GM23338 (cell line): Measurements from ENCODE around the gene AHNAK2. TPM values are rescaled to one million over a fixed set of nuclear protein-coding genes. Genes with fewer than 3 reads are reported as not detected.

Experiments
- ATAC-seq: fragments of 200-7000 bp; cut with Tn5 transposase; 3 replicates; pipeline ENCODE4 v1.9.1; 2020
- DNase-seq: peaks from one replicate; pipeline ENCODE4 v3.0.0-alpha.2; 2015; ENCODE audit warnings: low spot score
- H2AFZ ChIP-seq: fragments of 200-600 bp; sonication (generic); 2 replicates; pipeline ENCODE4 v1.8.0; 2016; ENCODE audit warnings: antibody characterized with exemption, mild to moderate bottlenecking, moderate library complexity
- H3F3A ChIP-seq: fragments of 200-600 bp; sonication (generic); replicated peaks from 2 replicates; pipeline ENCODE4 v1.8.0; 2017; ENCODE audit warnings: antibody characterized with exemption, mixed run types, low read depth
- H3K27ac ChIP-seq: fragments of 200-600 bp; sonication (generic); 2 replicates; pipeline ENCODE4 v1.6.1; 2016; ENCODE audit warnings: low read depth
- H3K27me3 ChIP-seq: fragments of 200-600 bp; sonication (generic); 2 replicates; pipeline ENCODE4 v1.8.0; 2016; ENCODE audit warnings: mild to moderate bottlenecking, mixed run types, moderate library complexity; ENCODE audit not compliant: insufficient read depth
- H3K36me3 ChIP-seq: fragments of 200-600 bp; sonication (generic); 2 replicates; pipeline ENCODE4 v1.8.0; 2016; ENCODE audit warnings: mild to moderate bottlenecking; ENCODE audit not compliant: insufficient read depth
- H3K4me1 ChIP-seq: fragments of 200-600 bp; sonication (generic); 2 replicates; pipeline ENCODE4 v1.8.0; 2016; ENCODE audit warnings: mild to moderate bottlenecking, moderate library complexity; ENCODE audit not compliant: insufficient read depth
- H3K4me2 ChIP-seq: fragments of 200-600 bp; sonication (generic); 2 replicates; pipeline ENCODE4 v1.7.1; 2017; ENCODE audit warnings: mixed run types
- H3K4me3 ChIP-seq: fragments of 200-600 bp; sonication (generic); 2 replicates; pipeline ENCODE4 v1.6.1; 2016; ENCODE audit warnings: mixed run types
- H3K79me2 ChIP-seq: fragments of 200-600 bp; sonication (generic); replicated peaks from 2 replicates; pipeline ENCODE4 v1.8.0; 2017; ENCODE audit warnings: mild to moderate bottlenecking; ENCODE audit not compliant: insufficient read depth
- H3K9me2 ChIP-seq: fragments of 200-600 bp; sonication (generic); 2 replicates; pipeline ENCODE4 v1.8.0; 2017; ENCODE audit not compliant: insufficient read depth
- H4K20me1 ChIP-seq: fragments of 200-600 bp; sonication (generic); replicated peaks from 2 replicates; pipeline ENCODE4 v1.8.0; 2017; ENCODE audit warnings: mild to moderate bottlenecking; ENCODE audit not compliant: insufficient read depth
- H3K27ac Mint-ChIP-seq: 2 replicates; pipeline ENCODE4 v1.8.0; 2020; ENCODE audit warnings: inconsistent platforms, mild to moderate bottlenecking, moderate library complexity, mixed read lengths
- H3K27me3 Mint-ChIP-seq: 3 replicates; pipeline ENCODE4 v1.8.0; 2022; ENCODE audit warnings: low read depth, mild to moderate bottlenecking, moderate library complexity, mixed read lengths, inconsistent platforms; ENCODE audit not compliant: insufficient read depth, poor library complexity
- H3K36me3 Mint-ChIP-seq: 3 replicates; pipeline ENCODE4 v1.8.0; 2021; ENCODE audit warnings: low read depth, mild to moderate bottlenecking, inconsistent platforms, moderate library complexity, mixed read lengths
- H3K4me1 Mint-ChIP-seq: 3 replicates; pipeline ENCODE4 v1.8.0; 2020; ENCODE audit warnings: mild to moderate bottlenecking, inconsistent platforms, mixed read lengths
- H3K4me3 Mint-ChIP-seq: 3 replicates; pipeline ENCODE4 v1.8.0; 2021; ENCODE audit warnings: moderate library complexity, mild to moderate bottlenecking, inconsistent platforms, mixed read lengths
- H3K9me3 Mint-ChIP-seq: 3 replicates; pipeline ENCODE4 v1.8.0; 2020; ENCODE audit warnings: moderate library complexity, mild to moderate bottlenecking, inconsistent platforms, mixed read lengths
- CREB1 ChIP-seq: fragments of 250-450 bp; sonication (Bioruptor Pico); IDR thresholded peaks from 2 replicates; pipeline ENCODE4 v1.5.0; 2020; ENCODE audit warnings: low read depth, mild to moderate bottlenecking, moderate library complexity
- CTCF ChIP-seq, 2 experiments: fragments of 200-600 bp in 1 of 2; sonication (generic) in 1 of 2; conservative IDR thresholded peaks; 2 replicates each; pipeline versions ENCODE4 v1.5.1 to v1.6.1; 2016 to 2017; ENCODE audit warnings: antibody characterized with exemption in 2 of 2, low read depth in 2 of 2, mild to moderate bottlenecking in 2 of 2, moderate library complexity in 1 of 2
- ETS1 ChIP-seq: IDR thresholded peaks from 2 replicates; pipeline ENCODE4 v1.6.1; 2016; ENCODE audit warnings: antibody characterized with exemption
- EZH2phosphoT487 ChIP-seq: fragments of 200-600 bp; sonication (generic); IDR thresholded peaks from one replicate; pipeline ENCODE4 v1.8.1; 2018; ENCODE audit warnings: antibody characterized with exemption; ENCODE audit not compliant: unreplicated experiment
- JUNB ChIP-seq: IDR thresholded peaks from one replicate; pipeline ENCODE4 v1.6.1; 2016; ENCODE audit warnings: antibody characterized with exemption; ENCODE audit not compliant: unreplicated experiment
- NANOG ChIP-seq: IDR thresholded peaks from 2 replicates; pipeline ENCODE4 v1.6.1; 2016; ENCODE audit warnings: antibody characterized with exemption, borderline replicate concordance
- POLR2AphosphoS5 ChIP-seq: IDR thresholded peaks from 2 replicates; pipeline ENCODE4 v1.6.1; 2016; ENCODE audit warnings: antibody characterized with exemption, low read depth
- REST ChIP-seq: IDR thresholded peaks from one replicate; pipeline ENCODE4 v1.6.1; 2018; ENCODE audit warnings: antibody characterized with exemption; ENCODE audit not compliant: unreplicated experiment
- STAT1 ChIP-seq: IDR thresholded peaks from one replicate; pipeline ENCODE4 v1.6.1; 2016; ENCODE audit warnings: antibody characterized with exemption; ENCODE audit not compliant: unreplicated experiment
- ZNF114 ChIP-seq: fragments of 250-450 bp; sonication (Bioruptor Pico); IDR thresholded peaks from 2 replicates; pipeline ENCODE4 v1.5.0; 2020; ENCODE audit warnings: mild to moderate bottlenecking, moderate library complexity
- ZNF331 ChIP-seq: fragments of 250-450 bp; sonication (Bioruptor Pico); IDR thresholded peaks from 2 replicates; pipeline ENCODE4 v1.5.0; 2020; ENCODE audit warnings: low read depth, mild to moderate bottlenecking, moderate library complexity
- polyA plus RNA-seq: library from polyadenylated mRNA; unstranded; fragments of >200 nt; fragmentation: Nextera tagmentation; extraction: Ambion mirVana; gene quantifications from 2 replicates; pipeline ENCODE4 v1.2.1, GENCODE V29; 2016
- total RNA-seq: library from RNA; depleted of rRNA; stranded (reverse); fragments of >200 nt; shearing (Covaris generic); gene quantifications from 2 replicates; pipeline ENCODE4 v1.2.3, GENCODE V29; 2014

The AHNAK2 gene
- total and polyA plus RNA-seq, 2 experiments from 2014 or later, result 1.1 to 2.6 TPM

- no peak for TF ChIP-seq ZNF331 (CRISPR knock-in tag)
- TF ChIP-seq CREB1 (CRISPR knock-in tag), result no peak
- ATAC-seq, result no peak
- no peak overlapping the region for H2AFZ ChIP-seq
Measured at GRCh38 chr14:104955396-104955770, 22.8 kb downstream of the AHNAK2 start.

GRCh38 chr14:104954746-104955395 is 23.3 kb downstream of the AHNAK2 start:
- no peaks in the 10 kb centered on the region for H3K36me3 ChIP-seq
- no peak overlapping the region for H3K27ac ChIP-seq
- no peak overlapping the region for H3K4me3 ChIP-seq
- no peaks in the 10 kb centered on the region for H3K9me2 ChIP-seq
- no peak overlapping the region for H3K4me2 ChIP-seq
- DNase-seq (no peak), ATAC-seq (no peak)
- no peak overlapping the region for H2AFZ ChIP-seq
- H3K4me1 Mint-ChIP-seq, result no peaks in the 10 kb centered on the region
- peaks cover 8% of the 10 kb centered on the region for H3K9me3 Mint-ChIP-seq
- no peaks in the 10 kb centered on the region for H3F3A ChIP-seq
- H3K4me3 Mint-ChIP-seq, result no peak overlapping the region
- peaks cover 4% of the 10 kb centered on the region; the same call in 2 of the 3 replicates for H3K36me3 Mint-ChIP-seq
- peaks cover 8% of the 10 kb centered on the region for H3K27me3 Mint-ChIP-seq
- no peaks in the 10 kb centered on the region for H3K4me1 ChIP-seq
- H3K27me3 ChIP-seq, result no peaks in the 10 kb centered on the region
- no peaks in the 10 kb centered on the region for H4K20me1 ChIP-seq
- H3K79me2 ChIP-seq, result no peaks in the 10 kb centered on the region
- no peak overlapping the region for H3K27ac Mint-ChIP-seq
- TF ChIP-seq ZNF331 (CRISPR knock-in tag) (no peak), STAT1 (no peak), ETS1 (no peak), ZNF114 (no peak), NANOG (no peak), JUNB (no peak), POLR2AphosphoS5 (no peak), CTCF (conservative IDR thresholded peaks at IDR 0.05; ENCODE audit: low read depth in 2 of 2) (no peak), REST (no peak), EZH2phosphoT487 (no peak), CREB1 (CRISPR knock-in tag) (no peak)

More at GRCh38 chr14:104955396-104955770, 22.8 kb downstream of the AHNAK2 start:
- peaks cover 8% of the 10 kb centered on the region for H3K27me3 Mint-ChIP-seq
- peaks cover 8% of the 10 kb centered on the region for H3K9me3 Mint-ChIP-seq
- Histone ChIP-seq H3F3A (no peaks in the 10 kb centered on the region), H3K4me1 (no peaks in the 10 kb centered on the region), H3K9me2 (no peaks in the 10 kb centered on the region), H3K27ac (no peak overlapping the region), H3K36me3 (no peaks in the 10 kb centered on the region), H3K79me2 (no peaks in the 10 kb centered on the region), H3K4me2 (no peak overlapping the region), H3K27me3 (no peaks in the 10 kb centered on the region), H4K20me1 (no peaks in the 10 kb centered on the region), H3K4me3 (no peak overlapping the region)
- no peak overlapping the region for H3K27ac Mint-ChIP-seq
- no peaks in the 10 kb centered on the region for H3K4me1 Mint-ChIP-seq
- H3K4me3 Mint-ChIP-seq, result no peak overlapping the region
- no peak for DNase-seq
- H3K36me3 Mint-ChIP-seq, result peaks cover 4% of the 10 kb centered on the region; the same call in 2 of the 3 replicates
